Stomach (tissue), 4 donors: ENCODE data around the gene OR4E2.

ENCODE experiments used
- CTCF ChIP-seq, 7 experiments: fragments of 450-650 bp in 4 of 7; fragments of 200-600 bp in 3 of 7; sonication (generic) in 3 of 7; IDR thresholded peaks; one replicate each; pipeline ENCODE4 v1.5.1; 2016 to 2019; ENCODE audit warnings: antibody characterized with exemption in 7 of 7, control low read depth in 2 of 7, mild to moderate bottlenecking in 1 of 7
- POLR2A ChIP-seq, 4 donors: fragments of 450-650 bp; IDR thresholded peaks; one replicate each; pipeline ENCODE4 v1.6.1; 2016; ENCODE audit warnings: antibody characterized with exemption in 4 of 4, control low read depth in 2 of 4, mild to moderate bottlenecking in 1 of 4, moderate library complexity in 1 of 4

- TF ChIP-seq CTCF (IDR thresholded peaks at IDR 0.05): no peak
- no peak for TF ChIP-seq POLR2A (IDR thresholded peaks at IDR 0.05)
Measured at GRCh38 chr14:21694425-21694824, 40.8 kb downstream of the OR4E2 start.
